ENCODE data around the gene NCAM2.

NCAM2 gene

GRCh38 chr21:21213297-21213696 lies 215.1 kb downstream of the NCAM2 start:
- CTCF ChIA-PET, result no interaction called here
- no peaks in the 10 kb centered on the region for H3K4me1 Mint-ChIP-seq

GRCh38 chr21:21216047-21216446 lies 217.8 kb downstream of the NCAM2 start:
- Mint-ChIP-seq H3K9me3 (no peaks in the 10 kb centered on the region), H3K36me3 (no peaks in the 10 kb centered on the region), H3K4me1 (no peaks in the 10 kb centered on the region), H3K4me3 (no peak overlapping the region), H3K27me3 (no peaks in the 10 kb centered on the region), H3K27ac (no peak overlapping the region)
- DNase-seq, result no peak
- CTCF ChIA-PET, result no interaction called here

More at GRCh38 chr21:21213297-21213696, 215.1 kb downstream of the NCAM2 start:
- Mint-ChIP-seq H3K4me3 (no peak overlapping the region), H3K27ac (no peak overlapping the region), H3K27me3 (no peaks in the 10 kb centered on the region), H3K9me3 (no peaks in the 10 kb centered on the region), H3K36me3 (no peaks in the 10 kb centered on the region)
- DNase-seq, result no peak

GRCh38 chr21:21226472-21226871 lies 228.3 kb downstream of the NCAM2 start:
- Mint-ChIP-seq H3K9me3 (no peaks in the 10 kb centered on the region), H3K36me3 (no peaks in the 10 kb centered on the region), H3K27ac (no peak overlapping the region), H3K4me1 (no peaks in the 10 kb centered on the region), H3K27me3 (no peaks in the 10 kb centered on the region), H3K4me3 (no peak overlapping the region)
- DNase-seq, result no peak
- CTCF ChIA-PET, result no interaction called here

- no peaks in the 10 kb centered on the region for H3K36me3 Mint-ChIP-seq
- CTCF ChIA-PET, result no interaction called here
- no peaks in the 10 kb centered on the region for H3K4me1 Mint-ChIP-seq
- no peaks in the 10 kb centered on the region for H3K27me3 Mint-ChIP-seq
- H3K4me3 Mint-ChIP-seq, result no peak overlapping the region
- no peak for DNase-seq
- H3K9me3 Mint-ChIP-seq, result no peaks in the 10 kb centered on the region
- H3K27ac Mint-ChIP-seq, result no peak overlapping the region
These were observed 232.5 kb downstream of the NCAM2 start for GRCh38 chr21:21230672-21231071.

GRCh38 chr21:21231913-21232312 lies 233.7 kb downstream of the NCAM2 start:
- Mint-ChIP-seq H3K9me3 (no peaks in the 10 kb centered on the region), H3K27ac (no peak overlapping the region), H3K27me3 (no peaks in the 10 kb centered on the region), H3K4me1 (no peaks in the 10 kb centered on the region), H3K36me3 (no peaks in the 10 kb centered on the region), H3K4me3 (no peak overlapping the region)
- CTCF ChIA-PET, result no interaction called here
- no peak for DNase-seq

- Mint-ChIP-seq H3K27ac (no peak overlapping the region), H3K4me1 (no peaks in the 10 kb centered on the region), H3K4me3 (no peak overlapping the region), H3K9me3 (no peaks in the 10 kb centered on the region), H3K27me3 (no peaks in the 10 kb centered on the region), H3K36me3 (no peaks in the 10 kb centered on the region)
- CTCF ChIA-PET, result interaction anchor here (0.6 kb wide), 1 partner anchor 1560 kb away, joined by 3 read pairs; no protein-coding TSS in a partner anchor
- DNase-seq, result no peak
These were observed 234.1 kb downstream of the NCAM2 start for GRCh38 chr21:21232320-21232719.

- CTCF ChIA-PET, result no interaction called here
- H3K27ac Mint-ChIP-seq, result no peak overlapping the region
- no peaks in the 10 kb centered on the region for H3K9me3 Mint-ChIP-seq
- no peaks in the 10 kb centered on the region for H3K4me1 Mint-ChIP-seq
- H3K36me3 Mint-ChIP-seq, result no peaks in the 10 kb centered on the region
- DNase-seq, result no peak
- no peak overlapping the region for H3K4me3 Mint-ChIP-seq
- no peaks in the 10 kb centered on the region for H3K27me3 Mint-ChIP-seq
These were observed 234.8 kb downstream of the NCAM2 start for GRCh38 chr21:21233051-21233450.

GRCh38 chr21:21236996-21237395 lies 238.8 kb downstream of the NCAM2 start:
- Mint-ChIP-seq H3K9me3 (no peaks in the 10 kb centered on the region), H3K27me3 (no peaks in the 10 kb centered on the region), H3K27ac (no peak overlapping the region), H3K36me3 (no peaks in the 10 kb centered on the region), H3K4me1 (no peaks in the 10 kb centered on the region), H3K4me3 (no peak overlapping the region)
- no peak for DNase-seq
- CTCF ChIA-PET, result no interaction called here

GRCh38 chr21:21238629-21239400 lies 240.6 kb downstream of the NCAM2 start:
- H3K36me3 Mint-ChIP-seq, result no peaks in the 10 kb centered on the region
- no peaks in the 10 kb centered on the region for H3K4me1 Mint-ChIP-seq
- H3K9me3 Mint-ChIP-seq, result no peaks in the 10 kb centered on the region
- no peak for DNase-seq
- no peak overlapping the region for H3K4me3 Mint-ChIP-seq
- CTCF ChIA-PET, result no interaction called here
- H3K27me3 Mint-ChIP-seq, result no peaks in the 10 kb centered on the region
- H3K27ac Mint-ChIP-seq, result no peak overlapping the region

- Mint-ChIP-seq H3K27me3 (no peaks in the 10 kb centered on the region), H3K27ac (no peak overlapping the region), H3K36me3 (no peaks in the 10 kb centered on the region), H3K4me3 (no peak overlapping the region), H3K4me1 (no peaks in the 10 kb centered on the region), H3K9me3 (peaks cover 6% of the 10 kb centered on the region)
- CTCF ChIA-PET, result no interaction called here
- no peak for DNase-seq
These were observed 243.2 kb downstream of the NCAM2 start for GRCh38 chr21:21241391-21241790.

GRCh38 chr21:21246007-21246406 lies 247.8 kb downstream of the NCAM2 start:
- Mint-ChIP-seq H3K27ac (no peak overlapping the region), H3K4me3 (no peak overlapping the region), H3K36me3 (no peaks in the 10 kb centered on the region), H3K9me3 (peaks cover 6% of the 10 kb centered on the region), H3K4me1 (no peaks in the 10 kb centered on the region), H3K27me3 (no peaks in the 10 kb centered on the region)
- DNase-seq, result no peak
- CTCF ChIA-PET, result no interaction called here

GRCh38 chr21:21247424-21247823 lies 249.2 kb downstream of the NCAM2 start:
- Mint-ChIP-seq H3K9me3 (peaks cover 7% of the 10 kb centered on the region), H3K27me3 (no peaks in the 10 kb centered on the region)
- CTCF ChIA-PET, result no interaction called here

GRCh38 chr21:21262048-21262447 lies 263.8 kb downstream of the NCAM2 start:
- CTCF ChIA-PET, result no interaction called here
- no peaks in the 10 kb centered on the region for H3K36me3 Mint-ChIP-seq
- H3K4me3 Mint-ChIP-seq, result no peak overlapping the region
- no peaks in the 10 kb centered on the region for H3K4me1 Mint-ChIP-seq
- H3K9me3 Mint-ChIP-seq, result peaks cover 5% of the 10 kb centered on the region
- DNase-seq, result no peak
- H3K27me3 Mint-ChIP-seq, result no peaks in the 10 kb centered on the region
- H3K27ac Mint-ChIP-seq, result no peak overlapping the region

More at GRCh38 chr21:21247424-21247823, 249.2 kb downstream of the NCAM2 start:
- H3K4me1 Mint-ChIP-seq, result no peaks in the 10 kb centered on the region
- H3K4me3 Mint-ChIP-seq, result no peak overlapping the region
- no peak for DNase-seq
- no peaks in the 10 kb centered on the region for H3K36me3 Mint-ChIP-seq
- H3K27ac Mint-ChIP-seq, result no peak overlapping the region

GRCh38 chr21:21268061-21268471 lies 269.9 kb downstream of the NCAM2 start:
- CTCF ChIA-PET, result no interaction called here
- H3K9me3 Mint-ChIP-seq, result peaks cover 2% of the 10 kb centered on the region
- H3K4me3 Mint-ChIP-seq, result no peak overlapping the region
- H3K27me3 Mint-ChIP-seq, result no peaks in the 10 kb centered on the region
- no peaks in the 10 kb centered on the region for H3K4me1 Mint-ChIP-seq
- DNase-seq, result no peak
- H3K27ac Mint-ChIP-seq, result no peak overlapping the region
- H3K36me3 Mint-ChIP-seq, result no peaks in the 10 kb centered on the region

GRCh38 chr21:21268885-21269284 lies 270.7 kb downstream of the NCAM2 start:
- H3K36me3 Mint-ChIP-seq, result no peaks in the 10 kb centered on the region
- H3K27ac Mint-ChIP-seq, result no peak overlapping the region
- no peaks in the 10 kb centered on the region for H3K27me3 Mint-ChIP-seq
- no peak overlapping the region for H3K4me3 Mint-ChIP-seq
- DNase-seq, result no peak
- H3K4me1 Mint-ChIP-seq, result no peaks in the 10 kb centered on the region
- CTCF ChIA-PET, result no interaction called here
- peaks cover 2% of the 10 kb centered on the region for H3K9me3 Mint-ChIP-seq

All from activated naive CD4-positive, alpha-beta T cell treated with anti-CD3 and anti-CD28 coated beads, Interleukin-2, amount 10 ng/mL, durations not matched to agents 7 days and 5 days (primary cell).